RKO (cell line): ENCODE measurements around the gene ABCD2.
"Not testable (repeated sequence)": the region's sequence is repeated elsewhere in the genome, so short reads cannot be mapped to it uniquely, and the experiment has no call there.

Experiments
- DNase-seq: peaks from one replicate; pipeline ENCODE4 v3.0.0-alpha.2; 2016; ENCODE audit warnings: low spot score

Gene ABCD2

GRCh38 chr12:39533951-39534350 is 85.7 kb downstream of the ABCD2 start:
- no peak for DNase-seq

DNA sequence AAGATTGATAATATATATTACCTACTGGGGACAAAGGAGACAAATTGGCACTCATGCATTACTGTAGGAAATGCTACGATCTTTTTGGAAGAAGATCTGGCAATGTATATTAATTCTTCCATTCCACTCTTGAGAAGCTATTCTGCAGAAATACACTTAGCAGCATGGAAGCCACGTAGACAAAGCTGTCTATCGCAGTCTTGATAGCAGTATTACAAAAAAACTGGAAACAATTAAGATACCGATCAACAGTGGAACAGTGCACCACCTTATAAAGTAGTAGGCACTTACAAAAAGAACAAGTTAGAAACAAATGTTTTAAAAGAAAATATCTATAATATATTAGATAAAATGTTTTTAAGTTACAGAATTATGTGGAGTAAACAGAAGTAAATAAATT is 87.2 kb downstream of the ABCD2 start:
- no peak for DNase-seq

- DNase-seq = no peak
These were observed 92.6 kb downstream of the ABCD2 start for GRCh38 chr12:39526974-39527373.

- DNase-seq = not testable (repeated sequence)
These were observed 97.4 kb downstream of the ABCD2 start for GRCh38 chr12:39522167-39522566.

GRCh38 chr12:39510001-39510400 is 109.6 kb downstream of the ABCD2 start:
- DNase-seq = no peak

DNA sequence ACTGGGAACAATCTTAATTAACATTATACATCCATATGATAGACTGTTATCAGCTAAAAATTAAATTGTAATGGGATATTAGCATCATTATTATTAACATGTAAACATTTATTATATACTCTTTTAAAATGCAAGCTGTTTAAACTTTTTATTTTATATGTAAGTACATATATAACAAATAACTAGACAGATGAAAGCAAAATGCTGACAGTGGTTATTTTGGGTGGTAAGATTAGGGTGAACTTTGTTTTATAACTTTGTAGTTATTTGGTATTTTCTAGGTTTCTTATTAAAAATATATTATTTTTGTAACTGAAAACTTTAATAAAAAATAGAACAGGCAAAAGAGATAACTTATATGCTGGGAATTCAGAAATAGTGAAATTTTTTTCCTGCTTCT is 114.0 kb downstream of the ABCD2 start:
- DNase-seq = no peak

- no peak for DNase-seq
These were observed 114.6 kb downstream of the ABCD2 start for GRCh38 chr12:39505023-39505422.

GRCh38 chr12:39503439-39503838 is 116.2 kb downstream of the ABCD2 start:
- DNase-seq = peak; percentile 68

DNA sequence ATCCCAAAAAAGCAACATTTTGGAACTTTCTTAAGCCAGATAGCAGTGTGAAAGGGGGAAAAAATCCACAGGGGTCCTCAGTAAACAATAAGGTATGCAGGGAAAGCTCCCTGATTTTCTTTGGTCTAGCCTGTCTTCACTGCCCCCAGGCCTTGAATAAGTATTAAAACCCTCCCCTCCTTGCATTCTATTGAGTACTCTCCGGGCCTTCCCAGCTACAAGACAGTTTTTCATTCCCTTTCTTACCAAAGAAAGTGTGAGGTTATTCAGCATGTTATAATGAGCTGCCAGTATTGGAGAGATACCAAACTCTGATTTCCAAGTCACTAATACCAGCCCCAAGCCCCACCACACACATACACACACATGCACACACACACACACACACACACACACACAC is 116.9 kb downstream of the ABCD2 start:
- no peak for DNase-seq
